HepG2 (cell line): Measurements from ENCODE around the gene PSMC5. TPM values are rescaled to one million over a fixed set of nuclear protein-coding genes. Genes with fewer than 3 reads are reported as not detected.

Experiments used
- BCL6 ChIP-seq: IDR thresholded peaks from 2 replicates; pipeline ENCODE4 v1.6.1; 2016; ENCODE audit warnings: missing genetic modification reagents, missing compliant biosample characterization
- DNMT1 ChIP-seq: sonication (generic); formaldehyde crosslinking; IDR thresholded peaks from 2 replicates; pipeline ENCODE4 v1.5.1; 2020; ENCODE audit warnings: mild to moderate bottlenecking, missing genetic modification reagents
- FOXK1 ChIP-seq: sonication (generic); formaldehyde crosslinking; IDR thresholded peaks from 2 replicates; pipeline ENCODE4 v1.4.0; 2020; ENCODE audit warnings: low read depth, missing genetic modification reagents, borderline replicate concordance
- HNRNPK ChIP-seq: fragments of 200-400 bp; formaldehyde crosslinking; IDR thresholded peaks from 2 replicates; pipeline ENCODE4 v1.6.1; 2018; ENCODE audit warnings: low read length, low read depth, moderate library complexity, mild to moderate bottlenecking; ENCODE audit not compliant: poor library complexity, severe bottlenecking
- KAT2B ChIP-seq: fragments of 150-350 bp; IDR thresholded peaks from 2 replicates; pipeline ENCODE4 v1.6.1; 2014; ENCODE audit warnings: low read depth, low read length, borderline replicate concordance
- MEIS1 ChIP-seq: sonication (generic); formaldehyde crosslinking; IDR thresholded peaks from 2 replicates; pipeline ENCODE4 v1.9.0; 2021; ENCODE audit warnings: mild to moderate bottlenecking, missing genetic modification reagents, moderate library complexity, borderline replicate concordance
- MIXL1 ChIP-seq: IDR thresholded peaks from 2 replicates; pipeline ENCODE4 v1.6.1; 2016
- MTA1 ChIP-seq: sonication (generic); formaldehyde crosslinking; IDR thresholded peaks from 2 replicates; pipeline ENCODE4 v1.4.0; 2020; ENCODE audit warnings: missing genetic modification reagents, mild to moderate bottlenecking, borderline replicate concordance
- NFKB2 ChIP-seq: sonication (generic); formaldehyde crosslinking; IDR thresholded peaks from 2 replicates; pipeline ENCODE4 v1.4.0; 2020; ENCODE audit warnings: missing genetic modification reagents, borderline replicate concordance
- PRMT3 ChIP-seq: sonication (generic); formaldehyde crosslinking; IDR thresholded peaks from 2 replicates; pipeline ENCODE4 v1.8.1; 2022; ENCODE audit warnings: low read depth, mild to moderate bottlenecking, moderate library complexity, missing genetic modification reagents, borderline replicate concordance
- RAD51 ChIP-seq: fragments of 450-650 bp; IDR thresholded peaks from 2 replicates; pipeline ENCODE4 v1.6.1; 2016; ENCODE audit warnings: borderline replicate concordance
- RORA ChIP-seq: sonication (generic); formaldehyde crosslinking; IDR thresholded peaks from 2 replicates; pipeline ENCODE4 v1.5.0; 2020; ENCODE audit warnings: mild to moderate bottlenecking, missing genetic modification reagents, moderate library complexity
- SNAI1 ChIP-seq: sonication (generic); formaldehyde crosslinking; IDR thresholded peaks from 2 replicates; pipeline ENCODE4 v1.5.0; 2020; ENCODE audit warnings: mild to moderate bottlenecking, missing genetic modification reagents, borderline replicate concordance
- SP5 ChIP-seq: IDR thresholded peaks from 2 replicates; pipeline ENCODE4 v1.6.1; 2016; ENCODE audit warnings: low read depth, borderline replicate concordance
- TOPORS ChIP-seq: sonication (generic); formaldehyde crosslinking; IDR thresholded peaks from 2 replicates; pipeline ENCODE4 v1.8.0; 2023; ENCODE audit warnings: mild to moderate bottlenecking, missing genetic modification reagents
- ZBTB14 ChIP-seq: sonication (generic); formaldehyde crosslinking; IDR thresholded peaks from 2 replicates; pipeline ENCODE4 v1.4.0; 2020; ENCODE audit warnings: missing genetic modification reagents
- ZEB1 ChIP-seq: IDR thresholded peaks from 2 replicates; pipeline ENCODE4 v1.6.1; 2012; ENCODE audit warnings: mild to moderate bottlenecking, low read depth, inconsistent platforms; ENCODE audit not compliant: insufficient replicate concordance
- ZFP90 ChIP-seq: sonication (generic); formaldehyde crosslinking; IDR thresholded peaks from 2 replicates; pipeline ENCODE4 v1.8.0; 2022; ENCODE audit warnings: missing genetic modification reagents, mild to moderate bottlenecking, inconsistent platforms, borderline replicate concordance
- ZNF207 ChIP-seq: fragments of 450-650 bp; IDR thresholded peaks from 2 replicates; pipeline ENCODE4 v1.6.1; 2016; ENCODE audit warnings: antibody characterized with exemption, borderline replicate concordance
- ZNF577 ChIP-seq: sonication (generic); formaldehyde crosslinking; IDR thresholded peaks from 2 replicates; pipeline ENCODE4 v1.4.0; 2020; ENCODE audit warnings: mild to moderate bottlenecking, low read depth, missing genetic modification reagents, borderline replicate concordance
- polyA plus RNA-seq, 8 experiments: library from polyadenylated mRNA; depleted of rRNA in 3 of 8; stranded (reverse) in 7 of 8; unstranded in 1 of 8; fragments of >200 nt; fragmentation: Illumina TruSeq in 4 of 8; extraction: Trizol in 4 of 8; gene quantifications; 2 replicates each; pipeline versions ENCODE4 v1.2.1 to v1.2.3, GENCODE V29; 2011 to 2016; ENCODE audit warnings: low read depth in 4 of 8, missing spikeins in 1 of 8, mixed read lengths in 1 of 8; ENCODE audit not compliant: insufficient read depth in 1 of 8
- total RNA-seq, 5 experiments: library from RNA; depleted of rRNA; stranded (reverse); fragments of >200 nt; fragmentation: Illumina TruSeq; extraction: Trizol; gene quantifications; 2 replicates each; pipeline ENCODE4 v1.2.3, GENCODE V29; 2016; ENCODE audit warnings: low read depth in 1 of 5
- TF ChIP-seq, protein P1 (sequence below): sonication (generic); formaldehyde crosslinking; IDR thresholded peaks from 2 replicates; pipeline ENCODE4 v1.8.0; 2022; ENCODE audit warnings: mild to moderate bottlenecking, missing genetic modification reagents; ENCODE audit not compliant: insufficient replicate concordance
- TF ChIP-seq, protein P2 (sequence below): sonication (generic); formaldehyde crosslinking; IDR thresholded peaks from 2 replicates; pipeline ENCODE4 v1.8.0; 2022; ENCODE audit warnings: mild to moderate bottlenecking, missing genetic modification reagents, borderline replicate concordance
- TF ChIP-seq, protein P3 (sequence below): sonication (generic); formaldehyde crosslinking; IDR thresholded peaks from 2 replicates; pipeline ENCODE4 v1.8.0; 2022; ENCODE audit warnings: mild to moderate bottlenecking, missing genetic modification reagents

Gene PSMC5
- total and polyA plus RNA-seq, 2 of the 13 experiments (the other 11 are each of a cell fraction or from before 2014, with no cell fraction given), result 35.3 to 128 TPM

DNA sequence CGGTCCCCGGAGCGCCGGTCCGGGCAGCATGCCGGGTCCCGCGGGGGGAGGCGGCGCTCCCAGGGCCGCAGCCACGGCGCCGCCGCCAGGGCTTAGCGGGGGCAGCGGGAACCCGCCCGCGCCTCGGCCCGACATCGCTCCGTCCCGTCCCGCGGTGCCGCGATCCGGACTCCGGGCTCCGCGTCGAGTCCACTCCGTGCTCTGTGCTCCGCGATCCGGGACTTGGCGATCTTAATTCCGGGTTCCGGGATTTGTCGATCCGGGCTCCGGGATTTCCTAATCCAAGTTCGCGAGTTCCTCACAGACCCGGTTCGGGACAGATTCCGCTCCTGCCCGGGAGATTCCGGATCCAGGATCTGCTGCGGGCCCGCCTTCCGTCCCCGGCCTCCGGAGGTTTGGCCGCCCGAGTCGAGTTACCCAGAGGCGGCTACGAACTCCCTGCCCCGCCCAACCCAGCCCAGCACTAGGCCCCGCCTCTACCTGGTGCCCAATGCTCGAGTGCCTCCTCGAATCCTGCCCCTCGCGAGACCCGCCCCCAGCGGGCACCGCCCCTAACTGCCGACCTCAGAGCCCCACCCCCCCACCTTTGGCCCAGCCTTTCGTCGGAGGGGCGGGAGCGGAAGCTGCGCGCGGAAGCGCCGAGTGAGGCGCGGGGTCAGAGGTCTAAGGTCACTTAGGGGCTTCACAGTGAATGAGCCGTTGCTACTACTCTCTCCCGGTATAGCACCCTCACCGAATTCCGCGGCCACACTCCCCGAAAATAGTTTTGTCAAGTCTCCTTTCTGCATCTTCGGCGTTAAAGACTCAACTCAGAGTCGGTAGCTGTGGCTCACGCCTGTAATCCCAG is 15.5 kb downstream of the PSMC5 start, which contains the start of gene SMARCD2 (continued):
- TF ChIP-seq KAT2B (no peak), ZFP90 (peak; percentile 97), MTA1 (CRISPR knock-in tag) (peak; percentile 63; the same call in 1 of the 2 replicates), PRMT3 (CRISPR knock-in tag) (no peak; the same call in 1 of the 2 replicates), ZEB1 (peak; percentile 27), SNAI1 (CRISPR knock-in tag) (peak; percentile 93), ZNF207 (no peak), DNMT1 (CRISPR knock-in tag) (peak; percentile 93), MIXL1 (CRISPR knock-in tag) (peak; percentile 97), RORA (CRISPR knock-in tag) (no peak; the same call in 1 of the 2 replicates), FOXK1 (CRISPR knock-in tag) (peak; percentile 87), TOPORS (peak; percentile 97), MEIS1 (CRISPR knock-in tag) (no peak; the same call in 1 of the 2 replicates), NFKB2 (peak; percentile 79; the same call in 1 of the 2 replicates), ZNF577 (CRISPR knock-in tag) (no peak), BCL6 (peak; percentile 66), SP5 (peak; percentile 86), HNRNPK (no peak), RAD51 (no peak), ZBTB14 (CRISPR knock-in tag) (peak; percentile 80)
- TF ChIP-seq, protein P1, sequence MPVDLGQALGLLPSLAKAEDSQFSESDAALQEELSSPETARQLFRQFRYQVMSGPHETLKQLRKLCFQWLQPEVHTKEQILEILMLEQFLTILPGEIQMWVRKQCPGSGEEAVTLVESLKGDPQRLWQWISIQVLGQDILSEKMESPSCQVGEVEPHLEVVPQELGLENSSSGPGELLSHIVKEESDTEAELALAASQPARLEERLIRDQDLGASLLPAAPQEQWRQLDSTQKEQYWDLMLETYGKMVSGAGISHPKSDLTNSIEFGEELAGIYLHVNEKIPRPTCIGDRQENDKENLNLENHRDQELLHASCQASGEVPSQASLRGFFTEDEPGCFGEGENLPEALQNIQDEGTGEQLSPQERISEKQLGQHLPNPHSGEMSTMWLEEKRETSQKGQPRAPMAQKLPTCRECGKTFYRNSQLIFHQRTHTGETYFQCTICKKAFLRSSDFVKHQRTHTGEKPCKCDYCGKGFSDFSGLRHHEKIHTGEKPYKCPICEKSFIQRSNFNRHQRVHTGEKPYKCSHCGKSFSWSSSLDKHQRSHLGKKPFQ (CRISPR knock-in tag), result peak; percentile 91
- TF ChIP-seq, protein P2, sequence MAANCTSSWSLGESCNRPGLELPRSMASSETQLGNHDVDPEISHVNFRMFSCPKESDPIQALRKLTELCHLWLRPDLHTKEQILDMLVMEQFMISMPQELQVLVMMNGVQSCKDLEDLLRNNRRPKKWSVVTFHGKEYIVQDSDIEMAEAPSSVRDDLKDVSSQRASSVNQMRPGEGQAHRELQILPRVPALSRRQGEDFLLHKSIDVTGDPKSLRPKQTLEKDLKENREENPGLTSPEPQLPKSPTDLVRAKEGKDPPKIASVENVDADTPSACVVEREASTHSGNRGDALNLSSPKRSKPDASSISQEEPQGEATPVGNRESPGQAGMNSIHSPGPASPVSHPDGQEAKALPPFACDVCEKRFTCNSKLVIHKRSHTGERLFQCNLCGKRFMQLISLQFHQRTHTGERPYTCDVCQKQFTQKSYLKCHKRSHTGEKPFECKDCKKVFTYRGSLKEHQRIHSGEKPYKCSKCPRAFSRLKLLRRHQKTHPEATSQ, result peak; percentile 97
- TF ChIP-seq, protein P3, sequence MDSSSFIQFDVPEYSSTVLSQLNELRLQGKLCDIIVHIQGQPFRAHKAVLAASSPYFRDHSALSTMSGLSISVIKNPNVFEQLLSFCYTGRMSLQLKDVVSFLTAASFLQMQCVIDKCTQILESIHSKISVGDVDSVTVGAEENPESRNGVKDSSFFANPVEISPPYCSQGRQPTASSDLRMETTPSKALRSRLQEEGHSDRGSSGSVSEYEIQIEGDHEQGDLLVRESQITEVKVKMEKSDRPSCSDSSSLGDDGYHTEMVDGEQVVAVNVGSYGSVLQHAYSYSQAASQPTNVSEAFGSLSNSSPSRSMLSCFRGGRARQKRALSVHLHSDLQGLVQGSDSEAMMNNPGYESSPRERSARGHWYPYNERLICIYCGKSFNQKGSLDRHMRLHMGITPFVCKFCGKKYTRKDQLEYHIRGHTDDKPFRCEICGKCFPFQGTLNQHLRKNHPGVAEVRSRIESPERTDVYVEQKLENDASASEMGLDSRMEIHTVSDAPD, result peak; percentile 69; the same call in 1 of the 2 replicates
